Tibial artery (tissue), 4 donors: Measurements from ENCODE around the gene MRPL45.
"Not testable (repeated sequence)": the region's sequence is repeated elsewhere in the genome, so short reads cannot be mapped to it uniquely, and the experiment has no call there.

Source experiments
- DNase-seq, 2 donors: peaks; one replicate each; pipeline ENCODE4 v3.0.0-alpha.2; 2019
- H3K27ac ChIP-seq, 2 donors: fragments of 200-600 bp; sonication (generic) in 1 of 2; 1 replicate in 1 of 2; 2 replicates in 1 of 2; pipeline ENCODE4 v1.5.1; 2018 to 2019; ENCODE audit warnings: mild to moderate bottlenecking in 1 of 2
- H3K27me3 ChIP-seq, 2 donors: fragments of 200-600 bp; sonication (generic) in 1 of 2; one replicate each; pipeline versions ENCODE4 v1.5.1 to v1.6.0; 2016 to 2019
- H3K36me3 ChIP-seq, 3 donors: fragments of 200-600 bp; sonication (generic) in 2 of 3; one replicate each; pipeline ENCODE4 v1.5.1; 2016 to 2019; ENCODE audit warnings: mild to moderate bottlenecking in 2 of 3
- H3K4me1 ChIP-seq, 4 donors: fragments of 200-600 bp; sonication (generic) in 2 of 4; 1 replicate in 3 of 4; 2 replicates in 1 of 4; pipeline ENCODE4 v1.5.1; 2016 to 2019
- H3K4me3 ChIP-seq, 2 donors: fragments of 200-600 bp; sonication (generic) in 1 of 2; 1 replicate in 1 of 2; 2 replicates in 1 of 2; pipeline ENCODE4 v1.5.1; 2018 to 2019; ENCODE audit warnings: mild to moderate bottlenecking in 2 of 2
- H3K9me3 ChIP-seq, 3 donors: fragments of 200-600 bp; sonication (generic) in 1 of 3; one replicate each; pipeline ENCODE4 v1.5.1; 2016 to 2019
- intact Hi-C: fragments of 100-400 bp; cut with DNase I; formaldehyde crosslinking; loops from one replicate; pipeline ENCODE4 v1.15.0; 2023; ENCODE audit warnings: low total_unique reads
- TF ChIP-seq, protein P1 (sequence below), 2 experiments: fragments of 200-600 bp in 1 of 2; fragments of 450-650 bp in 1 of 2; IDR thresholded peaks; one replicate each; pipeline ENCODE4 v1.5.1; 2017 to 2019; ENCODE audit warnings: antibody characterized with exemption in 2 of 2, mild to moderate bottlenecking in 1 of 2, moderate library complexity in 1 of 2

MRPL45 gene

DNA sequence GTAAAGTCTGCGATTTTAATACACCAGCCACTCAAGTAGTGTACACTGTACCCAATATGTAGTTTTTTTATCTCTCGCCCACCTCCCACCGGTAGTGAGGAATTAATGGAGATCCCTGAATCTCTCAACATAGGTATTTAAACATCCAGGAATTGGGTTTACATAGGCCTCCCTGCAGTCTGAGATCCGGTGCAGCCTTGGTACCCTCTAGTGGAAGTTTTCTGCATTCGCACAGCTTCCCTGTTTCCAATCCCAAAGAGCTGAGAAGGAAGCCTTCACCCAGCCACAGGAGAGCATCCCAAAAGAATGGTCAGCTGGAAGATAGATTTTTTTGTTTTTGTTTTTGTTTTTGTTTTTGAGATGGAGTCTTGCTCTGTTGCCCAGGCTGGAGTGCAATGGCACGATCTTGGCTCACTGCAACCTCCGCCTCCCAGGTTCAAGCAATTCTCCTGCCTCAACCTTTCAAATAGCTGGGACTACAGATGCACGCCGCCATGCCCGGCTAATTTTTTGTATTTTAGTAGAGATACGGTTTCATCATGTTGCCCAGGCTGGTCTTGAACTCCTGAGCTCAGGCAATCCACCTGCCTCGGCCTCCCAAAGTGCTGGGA is 8.6 kb upstream of the MRPL45 start:
- intact Hi-C loops = not testable (repeated sequence)

DNA sequence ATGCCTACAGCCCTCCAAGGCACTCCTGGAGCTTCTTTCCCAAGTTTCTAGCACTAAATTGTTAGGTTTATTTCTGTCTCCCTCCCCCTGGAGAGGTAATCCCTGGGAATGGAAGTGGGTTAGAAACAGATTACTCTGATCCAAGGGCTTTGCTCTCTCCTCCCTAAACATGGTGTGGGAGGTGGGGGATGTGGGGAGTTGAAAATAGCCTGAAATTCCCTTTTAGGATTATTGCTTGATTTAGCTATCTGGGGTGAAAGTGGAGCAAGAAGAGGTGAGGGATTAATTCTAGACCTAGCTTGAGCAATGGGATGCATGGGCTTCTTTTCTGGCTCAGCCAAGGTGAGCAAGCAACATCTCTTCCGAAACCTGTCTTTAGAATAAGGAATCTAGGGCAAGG is 7.2 kb upstream of the MRPL45 start:
- H3K9me3 ChIP-seq, DNase-seq, H3K27ac ChIP-seq, H3K4me3 ChIP-seq, H3K36me3 ChIP-seq, intact Hi-C loops, H3K4me1 ChIP-seq, H3K27me3 ChIP-seq: not testable (repeated sequence)

More for the DNA sequence above, 8.6 kb upstream of the MRPL45 start:
- peak in 1 of 2 donors; percentile 34 for DNase-seq
- TF ChIP-seq, protein P1, sequence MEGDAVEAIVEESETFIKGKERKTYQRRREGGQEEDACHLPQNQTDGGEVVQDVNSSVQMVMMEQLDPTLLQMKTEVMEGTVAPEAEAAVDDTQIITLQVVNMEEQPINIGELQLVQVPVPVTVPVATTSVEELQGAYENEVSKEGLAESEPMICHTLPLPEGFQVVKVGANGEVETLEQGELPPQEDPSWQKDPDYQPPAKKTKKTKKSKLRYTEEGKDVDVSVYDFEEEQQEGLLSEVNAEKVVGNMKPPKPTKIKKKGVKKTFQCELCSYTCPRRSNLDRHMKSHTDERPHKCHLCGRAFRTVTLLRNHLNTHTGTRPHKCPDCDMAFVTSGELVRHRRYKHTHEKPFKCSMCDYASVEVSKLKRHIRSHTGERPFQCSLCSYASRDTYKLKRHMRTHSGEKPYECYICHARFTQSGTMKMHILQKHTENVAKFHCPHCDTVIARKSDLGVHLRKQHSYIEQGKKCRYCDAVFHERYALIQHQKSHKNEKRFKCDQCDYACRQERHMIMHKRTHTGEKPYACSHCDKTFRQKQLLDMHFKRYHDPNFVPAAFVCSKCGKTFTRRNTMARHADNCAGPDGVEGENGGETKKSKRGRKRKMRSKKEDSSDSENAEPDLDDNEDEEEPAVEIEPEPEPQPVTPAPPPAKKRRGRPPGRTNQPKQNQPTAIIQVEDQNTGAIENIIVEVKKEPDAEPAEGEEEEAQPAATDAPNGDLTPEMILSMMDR (IDR thresholded peaks at IDR 0.05) = peak in 1 of 2 experiments; percentile 11
- H3K36me3 ChIP-seq, H3K27me3 ChIP-seq, H3K9me3 ChIP-seq, H3K4me1 ChIP-seq, H3K27ac ChIP-seq, H3K4me3 ChIP-seq: not testable (repeated sequence)

DNA sequence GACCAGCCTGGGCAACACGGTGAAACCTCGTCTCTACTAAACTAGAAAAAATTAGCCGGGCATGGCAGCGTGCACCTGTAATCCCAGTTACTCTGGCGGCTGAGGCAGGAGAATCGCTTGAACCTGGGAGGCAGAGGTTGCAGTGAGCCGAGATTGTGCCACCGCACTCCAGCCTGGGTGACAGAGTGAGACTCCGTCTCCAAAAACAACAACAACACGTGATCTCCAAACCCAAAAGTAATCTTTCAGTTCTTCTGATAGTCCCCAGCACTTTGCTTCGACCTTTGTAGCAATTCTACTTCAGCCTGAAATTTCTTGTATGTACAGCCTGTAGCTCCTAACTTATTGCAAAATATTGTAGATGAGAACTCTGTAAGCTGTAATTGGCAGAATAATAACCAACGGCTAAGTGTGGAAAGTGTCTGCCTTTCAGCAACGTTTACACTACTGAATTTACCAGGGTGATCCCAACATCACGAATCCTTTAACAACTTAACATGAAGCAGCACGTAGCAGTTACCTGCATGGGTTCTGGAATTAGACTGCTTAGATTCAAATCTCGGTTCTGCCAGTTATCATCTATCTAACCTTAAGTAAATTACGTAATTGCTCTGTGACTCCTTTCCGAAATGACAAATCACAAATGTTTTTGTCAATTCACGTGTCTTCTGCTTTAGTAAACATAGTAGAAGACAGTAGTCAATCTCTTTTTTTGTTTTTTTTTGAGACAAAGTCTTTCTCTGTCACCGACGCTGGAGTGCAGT is 1.2 kb upstream of the MRPL45 start:
- intact Hi-C loops, H3K4me3 ChIP-seq: not testable (repeated sequence)

DNA sequence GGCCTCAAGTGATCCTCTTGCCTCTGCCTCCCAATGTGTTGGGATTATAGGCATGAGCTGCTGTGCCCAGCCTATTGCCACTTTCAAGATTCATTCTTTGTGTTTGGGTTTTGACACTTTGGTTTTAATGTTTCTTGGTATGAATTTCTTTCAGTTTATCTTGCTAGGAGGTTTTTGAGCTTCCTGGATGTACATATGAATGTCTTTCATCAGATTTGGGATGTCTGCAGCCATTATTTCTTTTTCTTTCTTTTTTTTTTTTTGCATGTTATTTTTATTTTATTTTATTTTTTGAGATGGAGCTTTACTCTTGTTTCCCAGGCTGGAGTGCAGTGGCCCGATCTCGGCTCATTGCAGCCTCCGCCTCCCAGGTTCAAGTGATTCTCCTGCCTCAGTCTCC is 18.5 kb downstream of the MRPL45 start:
- peaks cover 2 to 75% (median 25%) of the 10 kb centered on the region in 3 donors for H3K36me3 ChIP-seq
- TF ChIP-seq, protein P1 (IDR thresholded peaks at IDR 0.05) = no peak
- no peak overlapping the region for H3K4me3 ChIP-seq
- no peaks in the 10 kb centered on the region for H3K9me3 ChIP-seq
- no peak overlapping the region for H3K27ac ChIP-seq
- no peaks in the 10 kb centered on the region for H3K4me1 ChIP-seq
- no peak for DNase-seq
- intact Hi-C loops = no loop called here
- H3K27me3 ChIP-seq = no peaks in the 10 kb centered on the region

More for the DNA sequence above, 1.2 kb upstream of the MRPL45 start:
- not testable (repeated sequence) for H3K27me3 ChIP-seq, H3K9me3 ChIP-seq, DNase-seq, H3K4me1 ChIP-seq, H3K27ac ChIP-seq
- peaks cover 6 to 12% (median 9%) of the 10 kb centered on the region in 3 donors for H3K36me3 ChIP-seq

DNA sequence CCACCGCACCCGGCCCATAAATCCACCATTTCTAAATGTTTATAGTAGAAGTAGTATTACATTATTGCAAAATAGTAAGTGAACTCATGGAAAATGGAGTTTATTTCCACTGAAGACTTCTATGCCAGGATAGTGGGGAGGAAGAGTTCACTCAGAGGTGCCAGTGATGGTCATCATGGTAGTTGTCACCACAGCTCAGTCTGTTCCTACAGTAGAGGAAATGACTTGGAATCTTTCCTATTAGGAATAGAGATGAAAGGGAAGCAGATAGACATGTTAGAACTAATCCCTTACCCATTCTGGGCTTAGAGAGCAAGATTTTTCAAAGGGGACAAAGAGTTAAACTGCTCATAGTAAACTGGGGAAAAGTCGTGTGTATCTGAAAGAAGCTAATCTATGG is 20.1 kb downstream of the MRPL45 start:
- H3K27me3 ChIP-seq = no peaks in the 10 kb centered on the region
- no peak for DNase-seq
- peaks cover 9 to 77% (median 34%) of the 10 kb centered on the region in 3 donors for H3K36me3 ChIP-seq
- no peak overlapping the region for H3K4me3 ChIP-seq
- intact Hi-C loops = no loop called here
- no peaks in the 10 kb centered on the region for H3K4me1 ChIP-seq
- H3K27ac ChIP-seq = no peak overlapping the region
- H3K9me3 ChIP-seq = no peaks in the 10 kb centered on the region
- TF ChIP-seq, protein P1 (IDR thresholded peaks at IDR 0.05) = no peak

DNA sequence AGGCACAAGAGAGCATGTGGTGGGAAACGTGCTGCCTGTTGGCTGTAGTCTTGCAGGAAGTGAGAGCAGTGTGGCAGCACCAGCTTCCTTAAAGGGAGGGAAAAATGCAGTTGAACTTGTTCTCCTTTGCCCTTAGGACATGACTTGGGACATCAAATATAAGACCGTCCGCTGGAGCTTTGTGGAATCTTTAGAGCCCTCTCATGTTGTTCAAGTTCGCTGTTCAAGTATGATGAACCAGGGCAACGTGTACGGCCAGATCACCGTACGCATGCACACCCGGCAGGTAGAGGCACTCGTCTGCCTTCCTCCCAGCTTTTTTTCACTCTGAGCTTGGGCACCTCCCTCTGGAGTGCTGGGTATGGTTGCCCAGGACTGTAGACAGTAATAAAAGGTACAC is 23.5 kb downstream of the MRPL45 start:
- TF ChIP-seq, protein P1 (IDR thresholded peaks at IDR 0.05) = no peak
- Histone ChIP-seq H3K4me1 (no peaks in the 10 kb centered on the region), H3K27ac (no peak overlapping the region), H3K36me3 (peaks cover 9 to 76% (median 48%) of the 10 kb centered on the region in 3 donors), H3K27me3 (no peaks in the 10 kb centered on the region), H3K4me3 (no peak overlapping the region), H3K9me3 (no peaks in the 10 kb centered on the region)
- intact Hi-C loops = no loop called here
- DNase-seq = no peak
